Measurements from ENCODE around the gene FAM216A. TPM values are rescaled to one million over a fixed set of nuclear protein-coding genes. Genes with fewer than 3 reads are reported as not detected.
A peak's percentile ranks its signal among the peaks of the same experiment; 100 is the strongest.

The FAM216A gene
- total and polyA plus RNA-seq, 2 of the 4 experiments (the other 2 are of a cell fraction): 14.0 to 31.1 TPM

DNA sequence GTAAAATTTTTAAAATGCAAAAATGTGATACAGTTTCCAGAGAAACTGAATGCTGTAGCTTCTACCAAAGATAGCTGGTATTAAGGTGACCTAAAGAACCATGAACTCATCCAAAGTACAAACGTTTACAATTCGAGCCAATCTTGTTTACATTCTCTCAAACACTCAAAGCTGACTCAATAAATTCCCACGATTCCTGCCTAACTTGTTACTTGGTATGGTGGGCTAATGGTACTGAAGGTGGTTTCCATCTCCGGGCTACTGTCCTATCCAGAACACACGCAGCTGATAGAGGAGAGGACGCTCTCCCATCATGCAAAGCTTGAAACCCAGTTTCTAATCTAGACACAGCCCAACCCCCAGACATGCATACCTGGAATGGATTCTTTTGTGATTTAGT, 65.0 kb downstream of the FAM216A start:
- H3K4me2 ChIP-seq (ENCODE audit: low read depth, low read length): peak overlapping the region; percentile 87
- CTCF ChIA-PET: interaction anchor here (0.7 to 1.7 kb wide), 5 partner anchors 13 to 83 kb away, joined by 3 to 4 read pairs (median 4); partner anchors contain the start of genes ARPC3, RAD9B and VPS29
- peak; percentile 92 for DNase-seq

More for the DNA sequence above, 65.0 kb downstream of the FAM216A start:
- H3K27me3 ChIP-seq (ENCODE audit: control insufficient read depth, insufficient read depth, low read length): no peaks in the 10 kb centered on the region
- H3K9me1 ChIP-seq (ENCODE audit: insufficient read depth, low read length): peaks cover 12% of the 10 kb centered on the region
- peak overlapping the region; percentile 48 for H2BK5ac ChIP-seq (ENCODE audit: low read depth, low read length, poor library complexity, severe bottlenecking)
- H2BK20ac ChIP-seq (ENCODE audit: low read depth, low read length): peak overlapping the region; percentile 7; the same call in 1 of the 2 replicates
- H4K91ac ChIP-seq (ENCODE audit: insufficient read depth, low read depth, low read length): no peak overlapping the region
- no peak for TF ChIP-seq CHD1 (IDR thresholded peaks at IDR 0.05; ENCODE audit: low read depth, low read length)
- TF ChIP-seq MAFK (IDR thresholded peaks at IDR 0.05; ENCODE audit: low read depth, low read length): peak; percentile 45; the same call in 1 of the 2 replicates
- peak; percentile 89 for TF ChIP-seq RCOR1 (IDR thresholded peaks at IDR 0.05; ENCODE audit: insufficient replicate concordance, low read length)
- no peak for TF ChIP-seq MAZ (IDR thresholded peaks at IDR 0.05; ENCODE audit: borderline replicate concordance, low read depth, low read length)
- TF ChIP-seq, protein P1, sequence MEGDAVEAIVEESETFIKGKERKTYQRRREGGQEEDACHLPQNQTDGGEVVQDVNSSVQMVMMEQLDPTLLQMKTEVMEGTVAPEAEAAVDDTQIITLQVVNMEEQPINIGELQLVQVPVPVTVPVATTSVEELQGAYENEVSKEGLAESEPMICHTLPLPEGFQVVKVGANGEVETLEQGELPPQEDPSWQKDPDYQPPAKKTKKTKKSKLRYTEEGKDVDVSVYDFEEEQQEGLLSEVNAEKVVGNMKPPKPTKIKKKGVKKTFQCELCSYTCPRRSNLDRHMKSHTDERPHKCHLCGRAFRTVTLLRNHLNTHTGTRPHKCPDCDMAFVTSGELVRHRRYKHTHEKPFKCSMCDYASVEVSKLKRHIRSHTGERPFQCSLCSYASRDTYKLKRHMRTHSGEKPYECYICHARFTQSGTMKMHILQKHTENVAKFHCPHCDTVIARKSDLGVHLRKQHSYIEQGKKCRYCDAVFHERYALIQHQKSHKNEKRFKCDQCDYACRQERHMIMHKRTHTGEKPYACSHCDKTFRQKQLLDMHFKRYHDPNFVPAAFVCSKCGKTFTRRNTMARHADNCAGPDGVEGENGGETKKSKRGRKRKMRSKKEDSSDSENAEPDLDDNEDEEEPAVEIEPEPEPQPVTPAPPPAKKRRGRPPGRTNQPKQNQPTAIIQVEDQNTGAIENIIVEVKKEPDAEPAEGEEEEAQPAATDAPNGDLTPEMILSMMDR (conservative IDR thresholded peaks at IDR 0.05; ENCODE audit: low read depth, low read length): no peak
- TF ChIP-seq FOS (IDR thresholded peaks at IDR 0.05; ENCODE audit: low read depth, low read length): peak; percentile 73
- TF ChIP-seq BHLHE40 (IDR thresholded peaks at IDR 0.05; ENCODE audit: low read depth, low read length): peak; percentile 35; the same call in 1 of the 2 replicates
- peak; percentile 17; the same call in 1 of the 2 replicates for TF ChIP-seq CEBPB (IDR thresholded peaks at IDR 0.05; ENCODE audit: low read depth, low read length)
- H3K27ac ChIP-seq (ENCODE audit: insufficient read depth, low read length): peak overlapping the region; percentile 58; the same call in 1 of the 2 replicates
- intact Hi-C loops (cut with micrococcal nuclease) (no loop called here), in situ Hi-C loops (cut with MboI; ENCODE audit: low sequenced_read_pairs) (no loop called here), dilution Hi-C loops (cut with HindIII; ENCODE audit: low sequenced_read_pairs, unreplicated experiment) (no loop called here)
- BruUV-seq (replicated peaks): no TSS peak
- H2AK5ac ChIP-seq (ENCODE audit: low read depth, low read length): peak overlapping the region; percentile 22; the same call in 1 of the 2 replicates
- 0 out of 3 replicates have a peak overlapping the region, but pooled peaks have one; percentile 9 for H2BK15ac ChIP-seq (ENCODE audit: low read depth, low read length)
- ATAC-seq (ENCODE audit: low read depth): peak; percentile 82
- peak overlapping the region; percentile 1; the same call in 1 of the 2 replicates for H3K4ac ChIP-seq (ENCODE audit: low read depth, low read length)
- POLR2A ChIA-PET (ENCODE audit: unreplicated experiment): no interaction called here
- H3K79me1 ChIP-seq (ENCODE audit: low read depth in 1 of 2, low read length in 2 of 2): peaks cover 24 to 37% of the 10 kb centered on the region in 2 experiments
- H3K9ac ChIP-seq (ENCODE audit: low read depth, low read length): no peak overlapping the region
- H3K23ac ChIP-seq (ENCODE audit: low read depth, low read length): no peak overlapping the region
- WGBS, 2 experiments (ENCODE audit: extremely low coverage in 2 of 2, insufficient read length in 1 of 2): no CpG with 5 or more reads among the region's 6 CpGs
- H3K18ac ChIP-seq (ENCODE audit: low read depth, low read length): peak overlapping the region; percentile 8; the same call in 1 of the 2 replicates
- no peak overlapping the region for H3K14ac ChIP-seq (replicated peaks; ENCODE audit: low read depth, low read length)
- H4K20me1 ChIP-seq (ENCODE audit: insufficient read depth, low read length): peaks cover 8% of the 10 kb centered on the region; the same call in 1 of the 2 replicates
- H4K5ac ChIP-seq (ENCODE audit: low read depth, low read length): no peak overlapping the region
- H4K8ac ChIP-seq (ENCODE audit: low read depth in 2 of 2, low read length in 2 of 2): peak overlapping the region in 1 of 2 experiments; percentile 31; a peak in 1 of 4 replicates
- H3K9me3 ChIP-seq (ENCODE audit: control insufficient read depth, insufficient read depth, low read length): no peaks in the 10 kb centered on the region
- no peak overlapping the region for H2AFZ ChIP-seq (replicated peaks; ENCODE audit: low read length, poor library complexity)
- H2BK120ac ChIP-seq (ENCODE audit: low read depth, low read length): peak overlapping the region; percentile 53
- H2AK9ac ChIP-seq (replicated peaks; ENCODE audit: low read depth, low read length, poor library complexity): no peak overlapping the region
- no peak overlapping the region for H3K56ac ChIP-seq (ENCODE audit: extremely low read depth, insufficient read depth, low read length)
- H3K4me1 ChIP-seq (ENCODE audit: control insufficient read depth, insufficient read depth, low read length): peaks cover 15% of the 10 kb centered on the region
- H3K36me3 ChIP-seq (ENCODE audit: control insufficient read depth, insufficient read depth, low read length): peaks cover 17% of the 10 kb centered on the region
- H3K4me3 ChIP-seq (ENCODE audit: insufficient read depth, low read depth, low read length): no peak overlapping the region

Measured in IMR-90 (cell line).